K562 treated with DMSO at 1 percent for 12 hours (cell line): Measurements from ENCODE around the gene USP47. TPM values are rescaled to one million over a fixed set of nuclear protein-coding genes. Genes with fewer than 3 reads are reported as not detected.

Experiments used
- total RNA-seq: library from RNA; unstranded; fragments of 300-600 nt; gene quantifications from 2 replicates; pipeline ENCODE4 v1.2.3, GENCODE V29; 2022; ENCODE audit not compliant: insufficient read depth

Gene USP47
- total RNA-seq: 13.7 and 46.0 TPM in 2 replicates

GRCh38 chr11:11841723-11842420, at the start of gene USP47:
USP47 (plus strand) TSS chr11:11841972; CDS start chr11:11842186, 214 bp downstream.

GRCh38 chr11:12007769-12008737, 166.3 kb downstream of the USP47 start, which contains the start of gene DKK3:
DKK3 (minus strand) TSS chr11:12008626; CDS start chr11:12008582, 44 bp downstream.

Other genes starting within 250 kb of the USP47 start
- not detected in 2 replicates for gene GALNT18, start 220.0 kb upstream of the USP47 start, total RNA-seq
- not detected in 2 replicates for gene DKK3, start 166.7 kb downstream of the USP47 start, total RNA-seq